Effector memory CD4-positive, alpha-beta T cell (primary cell): Measurements from ENCODE around the gene GATD1.

ENCODE experiments used
- DNase-seq, 3 donors: peaks; one replicate each; pipeline ENCODE4 v3.0.0-alpha.2; 2020
- H3K27ac ChIP-seq: 2 replicates; pipeline ENCODE4 v1.7.0; 2013; ENCODE audit warnings: mild to moderate bottlenecking, low read length, moderate library complexity; ENCODE audit not compliant: insufficient read depth, poor library complexity, severe bottlenecking
- H3K27me3 ChIP-seq: replicated peaks from 2 replicates; pipeline ENCODE4 v1.7.0; 2013; ENCODE audit warnings: mild to moderate bottlenecking, low read length; ENCODE audit not compliant: insufficient read depth, control insufficient read depth, poor library complexity, severe bottlenecking
- H3K36me3 ChIP-seq: 2 replicates; pipeline ENCODE4 v1.7.0; 2013; ENCODE audit warnings: mild to moderate bottlenecking, low read length, moderate library complexity; ENCODE audit not compliant: control insufficient read depth, insufficient read depth
- H3K4me1 ChIP-seq: 2 replicates; pipeline ENCODE4 v1.7.0; 2013; ENCODE audit warnings: low read length, mild to moderate bottlenecking; ENCODE audit not compliant: control insufficient read depth, insufficient read depth, poor library complexity, severe bottlenecking
- H3K4me3 ChIP-seq: 2 replicates; pipeline ENCODE4 v1.7.0; 2013; ENCODE audit warnings: low read length, low read depth, mild to moderate bottlenecking; ENCODE audit not compliant: insufficient read depth, poor library complexity, severe bottlenecking
- H3K9me3 ChIP-seq: 2 replicates; pipeline ENCODE4 v1.7.0; 2013; ENCODE audit warnings: mild to moderate bottlenecking, low read length, moderate library complexity; ENCODE audit not compliant: control insufficient read depth
- total RNA-seq, 3 donors: gene quantifications; one replicate each; lab custom pipeline; 2026; lab: John Stamatoyannopoulos, UW

Gene GATD1
- total RNA-seq: 32.8 to 45.5 (median 37.7) reads per million in 3 donors

- Histone ChIP-seq H3K9me3 (no peaks in the 10 kb centered on the region), H3K36me3 (peaks cover 9% of the 10 kb centered on the region), H3K4me3 (peak within 1 kb of the TSS; percentile 81), H3K27me3 (no peaks in the 10 kb centered on the region), H3K4me1 (peaks cover 22% of the 10 kb centered on the region), H3K27ac (peak within 1 kb of the TSS; percentile 70)
- DNase-seq: peak; percentile 84 to 91 (median 87)
Measured at GRCh38 chr11:777288-778255, at the start of gene GATD1. TSS of gene GATD1 (minus strand) at chr11:777487. CDS start at chr11:777462, 25 bp downstream.

GRCh38 chr11:826836-827145, 49.5 kb upstream of the GATD1 start:
- H3K4me1 ChIP-seq: peaks cover 33% of the 10 kb centered on the region
- H3K27ac ChIP-seq: peak overlapping the region; percentile 48
- H3K27me3 ChIP-seq: peaks cover 44% of the 10 kb centered on the region
- DNase-seq: no peak
- H3K36me3 ChIP-seq: peaks cover 24% of the 10 kb centered on the region
- no peaks in the 10 kb centered on the region for H3K9me3 ChIP-seq
- peak overlapping the region; percentile 57 for H3K4me3 ChIP-seq

- Histone ChIP-seq H3K36me3 (peaks cover 27% of the 10 kb centered on the region), H3K27me3 (peaks cover 39% of the 10 kb centered on the region), H3K4me1 (peaks cover 35% of the 10 kb centered on the region)
Measured at GRCh38 chr11:826227-826621, 48.9 kb upstream of the GATD1 start.

GRCh38 chr11:825366-826226, 48.3 kb upstream of the GATD1 start:
- peaks cover 39% of the 10 kb centered on the region for H3K4me1 ChIP-seq
- H3K27me3 ChIP-seq: peaks cover 32% of the 10 kb centered on the region
- no peak overlapping the region for H3K27ac ChIP-seq
- peaks cover 27% of the 10 kb centered on the region for H3K36me3 ChIP-seq
- H3K9me3 ChIP-seq: no peaks in the 10 kb centered on the region
- H3K4me3 ChIP-seq: no peak overlapping the region
- no peak for DNase-seq

More at GRCh38 chr11:826227-826621, 48.9 kb upstream of the GATD1 start:
- Histone ChIP-seq H3K4me3 (no peak overlapping the region), H3K27ac (no peak overlapping the region), H3K9me3 (no peaks in the 10 kb centered on the region)
- no peak for DNase-seq

GRCh38 chr11:824942-825341, 47.7 kb upstream of the GATD1 start:
- Histone ChIP-seq H3K27ac (no peak overlapping the region), H3K27me3 (peaks cover 26% of the 10 kb centered on the region), H3K4me1 (peaks cover 38% of the 10 kb centered on the region), H3K9me3 (no peaks in the 10 kb centered on the region), H3K36me3 (peaks cover 27% of the 10 kb centered on the region), H3K4me3 (no peak overlapping the region)
- no peak for DNase-seq

- Histone ChIP-seq H3K27ac (no peak overlapping the region), H3K4me1 (peaks cover 32% of the 10 kb centered on the region), H3K4me3 (no peak overlapping the region), H3K36me3 (peaks cover 27% of the 10 kb centered on the region), H3K27me3 (peaks cover 21% of the 10 kb centered on the region), H3K9me3 (no peaks in the 10 kb centered on the region)
- DNase-seq: no peak
Measured at GRCh38 chr11:824292-824880, 47.1 kb upstream of the GATD1 start.

- peaks cover 14% of the 10 kb centered on the region for H3K27me3 ChIP-seq
- H3K9me3 ChIP-seq: no peaks in the 10 kb centered on the region
- no peak for DNase-seq
- peaks cover 31% of the 10 kb centered on the region for H3K4me1 ChIP-seq
- H3K27ac ChIP-seq: no peak overlapping the region
- no peak overlapping the region for H3K4me3 ChIP-seq
- peaks cover 27% of the 10 kb centered on the region for H3K36me3 ChIP-seq
Measured at GRCh38 chr11:823441-824291, 46.4 kb upstream of the GATD1 start.

GRCh38 chr11:821512-822371, 44.5 kb upstream of the GATD1 start:
- peaks cover 26% of the 10 kb centered on the region for H3K4me1 ChIP-seq
- no peak for DNase-seq
- H3K36me3 ChIP-seq: peaks cover 27% of the 10 kb centered on the region
- H3K27me3 ChIP-seq: no peaks in the 10 kb centered on the region
- H3K4me3 ChIP-seq: no peak overlapping the region
- H3K9me3 ChIP-seq: no peaks in the 10 kb centered on the region
- H3K27ac ChIP-seq: no peak overlapping the region
